ENCODE measurements around the gene RAB5A.
A peak's percentile ranks its signal among the peaks of the same experiment; 100 is the strongest.
"Not testable (repeated sequence)": the region's sequence is repeated elsewhere in the genome, so short reads cannot be mapped to it uniquely, and the experiment has no call there.

The RAB5A gene

GRCh38 chr3:20023623-20024405 lies 76.9 kb downstream of the RAB5A start:
- no peaks in the 10 kb centered on the region for H3K4me1 ChIP-seq (ENCODE audit: insufficient read depth, insufficient read length)
- TF ChIP-seq SUZ12 (IDR thresholded peaks at IDR 0.05; ENCODE audit: extremely low read depth, insufficient read depth, insufficient read length) = no peak
- TF ChIP-seq ZNF274 (IDR thresholded peaks at IDR 0.05; ENCODE audit: low read depth, low read length) = no peak
- no peak for TF ChIP-seq YY1 (IDR thresholded peaks at IDR 0.05; ENCODE audit: insufficient read depth, insufficient read length)
- no peaks in the 10 kb centered on the region for H3K9me3 ChIP-seq (ENCODE audit: insufficient read depth, low read length)
- no peak overlapping the region for H3K9ac ChIP-seq (ENCODE audit: insufficient read length, low read depth)
- H3K4me3 ChIP-seq (ENCODE audit: insufficient read length, low read depth) = no peak overlapping the region
- H3K36me3 ChIP-seq (ENCODE audit: insufficient read depth, insufficient read length, low read length) = no peaks in the 10 kb centered on the region
- no peaks in the 10 kb centered on the region for H3K27me3 ChIP-seq (ENCODE audit: insufficient read depth, insufficient read length)
- DNase-seq (ENCODE audit: low read depth, low spot score) = no peak

DNA sequence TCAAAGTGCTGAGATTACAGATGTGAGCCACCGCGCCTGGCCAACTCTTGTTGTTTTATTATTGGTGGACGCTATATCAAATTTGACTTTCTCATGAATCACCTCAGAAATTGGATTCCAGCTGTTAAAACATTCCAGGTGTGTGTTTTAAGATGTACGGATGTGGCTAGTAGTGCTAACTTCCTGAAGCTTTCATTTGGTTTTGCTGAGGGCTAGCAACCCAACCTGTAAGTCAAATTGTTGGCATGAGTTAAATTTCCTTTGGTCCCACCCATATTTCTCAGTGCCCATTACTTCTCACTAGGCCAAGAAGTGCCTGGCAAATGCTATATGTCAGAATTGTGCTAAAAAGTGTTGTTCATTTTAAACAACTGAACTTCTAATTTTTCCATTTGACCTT lies 80.2 kb downstream of the RAB5A start:
- TF ChIP-seq ZNF274 (IDR thresholded peaks at IDR 0.05; ENCODE audit: low read depth, low read length) (no peak), YY1 (IDR thresholded peaks at IDR 0.05; ENCODE audit: insufficient read depth, insufficient read length) (no peak), SUZ12 (IDR thresholded peaks at IDR 0.05; ENCODE audit: extremely low read depth, insufficient read depth, insufficient read length) (no peak)
- no peak for DNase-seq (ENCODE audit: low read depth, low spot score)
- Histone ChIP-seq H3K9me3 (ENCODE audit: insufficient read depth, low read length) (no peaks in the 10 kb centered on the region), H3K36me3 (ENCODE audit: insufficient read depth, insufficient read length, low read length) (no peaks in the 10 kb centered on the region), H3K9ac (ENCODE audit: insufficient read length, low read depth) (no peak overlapping the region), H3K4me1 (ENCODE audit: insufficient read depth, insufficient read length) (no peaks in the 10 kb centered on the region), H3K4me3 (ENCODE audit: insufficient read length, low read depth) (no peak overlapping the region), H3K27me3 (ENCODE audit: insufficient read depth, insufficient read length) (no peaks in the 10 kb centered on the region)

DNA sequence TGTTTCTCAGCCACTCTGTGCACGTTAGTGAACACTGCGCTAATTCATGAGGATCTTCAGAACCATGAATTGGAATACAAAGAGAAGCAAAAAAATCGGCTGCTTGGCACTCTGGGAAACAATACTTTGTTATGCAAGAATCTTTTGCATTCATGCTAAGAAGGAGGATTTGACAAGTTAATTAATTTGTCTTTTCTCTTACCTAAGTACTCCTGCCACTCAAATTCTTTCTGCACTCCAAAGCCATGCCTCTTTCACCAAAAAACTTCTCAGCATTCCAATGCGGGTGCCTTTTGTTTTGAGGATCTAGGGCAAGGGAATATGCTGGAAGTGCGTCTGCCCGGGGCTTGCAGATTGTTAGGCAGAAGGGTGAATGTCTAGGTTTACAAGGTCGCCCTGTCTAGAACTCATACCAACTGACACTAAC lies 82.0 kb downstream of the RAB5A start:
- H3K4me3 ChIP-seq (ENCODE audit: insufficient read length, low read depth) = no peak overlapping the region
- no peaks in the 10 kb centered on the region for H3K27me3 ChIP-seq (ENCODE audit: insufficient read depth, insufficient read length)
- TF ChIP-seq ZNF274 (IDR thresholded peaks at IDR 0.05; ENCODE audit: low read depth, low read length) = no peak
- TF ChIP-seq SUZ12 (IDR thresholded peaks at IDR 0.05; ENCODE audit: extremely low read depth, insufficient read depth, insufficient read length) = no peak
- TF ChIP-seq YY1 (IDR thresholded peaks at IDR 0.05; ENCODE audit: insufficient read depth, insufficient read length) = no peak
- no peaks in the 10 kb centered on the region for H3K9me3 ChIP-seq (ENCODE audit: insufficient read depth, low read length)
- H3K4me1 ChIP-seq (ENCODE audit: insufficient read depth, insufficient read length) = no peaks in the 10 kb centered on the region
- peak; percentile 39 for DNase-seq (ENCODE audit: low read depth, low spot score)
- no peaks in the 10 kb centered on the region for H3K36me3 ChIP-seq (ENCODE audit: insufficient read depth, insufficient read length, low read length)
- no peak overlapping the region for H3K9ac ChIP-seq (ENCODE audit: insufficient read length, low read depth)

DNA sequence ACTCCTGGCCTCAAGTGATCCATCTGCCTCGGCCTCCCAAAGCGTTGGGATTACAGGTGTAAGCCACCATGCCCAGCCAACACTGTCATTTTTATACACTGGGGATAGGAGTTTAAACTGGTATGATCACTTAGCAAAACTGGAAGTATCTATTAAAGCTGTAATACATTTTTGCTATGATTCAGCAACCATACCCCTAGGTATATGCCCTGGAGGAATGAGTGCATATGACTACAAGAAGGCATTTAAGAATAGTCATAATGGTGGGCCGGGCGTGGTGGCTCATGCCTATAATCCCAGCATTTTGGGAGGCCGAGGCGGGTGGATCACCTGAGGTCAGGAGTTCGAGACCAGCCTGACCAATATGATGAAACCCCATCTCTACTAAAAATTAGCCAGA lies 85.0 kb downstream of the RAB5A start:
- H3K36me3 ChIP-seq (ENCODE audit: insufficient read depth, insufficient read length, low read length); H3K9me3 ChIP-seq (ENCODE audit: insufficient read depth, low read length); H3K9ac ChIP-seq (ENCODE audit: insufficient read length, low read depth); H3K4me1 ChIP-seq (ENCODE audit: insufficient read depth, insufficient read length); H3K27me3 ChIP-seq (ENCODE audit: insufficient read depth, insufficient read length); H3K4me3 ChIP-seq (ENCODE audit: insufficient read length, low read depth); DNase-seq (ENCODE audit: low read depth, low spot score): not testable (repeated sequence)

All from NT2/D1 (cell line).